GM19193 (cell line): Measurements from ENCODE around the gene ABLIM3.

Experiments
- POLR2A ChIP-seq: IDR thresholded peaks from 4 replicates; pipeline ENCODE4 v1.6.1; 2011; ENCODE audit not compliant: insufficient read depth, insufficient read length; ENCODE audit errors: extremely low read depth

The ABLIM3 gene

GRCh38 chr5:149299451-149300054 lies 158.3 kb downstream of the ABLIM3 start:
- no peak for TF ChIP-seq POLR2A

- no peak for TF ChIP-seq POLR2A
These were observed 159.1 kb downstream of the ABLIM3 start for GRCh38 chr5:149300441-149300840.

GRCh38 chr5:149301049-149301743 lies 159.9 kb downstream of the ABLIM3 start:
- TF ChIP-seq POLR2A, result no peak

GRCh38 chr5:149301744-149302380 lies 160.6 kb downstream of the ABLIM3 start:
- no peak for TF ChIP-seq POLR2A

GRCh38 chr5:149302641-149303040 lies 161.3 kb downstream of the ABLIM3 start:
- TF ChIP-seq POLR2A, result no peak

- no peak for TF ChIP-seq POLR2A
These were observed 161.9 kb downstream of the ABLIM3 start for GRCh38 chr5:149303210-149303609.

GRCh38 chr5:149304195-149305078 lies 163.1 kb downstream of the ABLIM3 start:
- TF ChIP-seq POLR2A, result no peak

- no peak for TF ChIP-seq POLR2A
These were observed 168.1 kb downstream of the ABLIM3 start for GRCh38 chr5:149309354-149309753.
